GM23248 (cell line): ENCODE measurements around the gene SLC13A5.

Experiments used
- EZH2 ChIP-seq: fragments of 200-600 bp; sonication (generic); IDR thresholded peaks from 2 replicates; pipeline ENCODE4 v1.6.1; 2018; ENCODE audit warnings: antibody characterized with exemption, mild to moderate bottlenecking; ENCODE audit not compliant: insufficient read depth, poor library complexity, severe bottlenecking
- EZH2phosphoT487 ChIP-seq: fragments of 200-600 bp; sonication (generic); IDR thresholded peaks from 2 replicates; pipeline ENCODE4 v1.6.1; 2018; ENCODE audit warnings: antibody characterized with exemption, moderate library complexity, mild to moderate bottlenecking, low read depth; ENCODE audit not compliant: insufficient read depth

DNA sequence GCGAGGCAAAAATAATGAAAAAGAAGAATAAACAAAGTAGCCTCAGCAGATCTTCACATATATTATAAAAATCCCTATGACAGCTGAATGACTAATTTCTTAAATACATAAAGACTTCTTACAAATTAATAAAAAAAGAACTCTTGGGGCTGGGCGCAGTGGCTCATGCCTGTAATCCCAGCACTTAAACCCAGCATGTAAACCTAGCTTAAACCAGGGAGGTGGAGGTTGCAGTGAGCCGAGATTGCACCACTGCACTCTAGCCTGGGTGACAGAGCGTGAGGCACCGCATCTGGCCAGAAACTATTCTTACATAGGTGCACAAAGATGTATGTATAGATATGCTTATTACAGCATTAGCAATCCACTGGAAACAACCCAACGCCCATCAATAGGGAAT, 33.9 kb downstream of the SLC13A5 start:
- TF ChIP-seq EZH2phosphoT487 (no peak), EZH2 (no peak)
